Kidney (tissue), 14 donors: ENCODE measurements around the gene RPS6KA3. TPM values are rescaled to one million over a fixed set of nuclear protein-coding genes. Genes with fewer than 3 reads are reported as not detected.

Experiments used
- DNase-seq, 5 donors: peaks; one replicate each; pipeline ENCODE4 v3.0.0-alpha.2; 2013 to 2020
- FAIRE-seq: peaks from 2 replicates; lab custom pipeline; 2012; peaks lifted over from hg19 to GRCh38; lab: Jason Lieb, UNC
- H3K27ac ChIP-seq, 2 donors: one replicate each; pipeline ENCODE4 v1.7.0; 2013; ENCODE audit warnings: low read depth in 2 of 2, low read length in 2 of 2, inconsistent platforms in 1 of 2
- H3K27me3 ChIP-seq: one replicate; pipeline ENCODE4 v1.7.1; 2013; ENCODE audit warnings: low read length, inconsistent platforms; ENCODE audit not compliant: control insufficient read depth, insufficient read depth
- H3K36me3 ChIP-seq, 3 donors: one replicate each; pipeline versions ENCODE4 v1.7.0 to v1.7.1; 2013; ENCODE audit warnings: low read length in 3 of 3, control low read depth in 1 of 3, inconsistent platforms in 1 of 3; ENCODE audit not compliant: insufficient read depth in 3 of 3, control insufficient read depth in 2 of 3
- H3K4me1 ChIP-seq, 3 donors: one replicate each; pipeline versions ENCODE4 v1.7.0 to v1.7.1; 2013; ENCODE audit warnings: low read length in 3 of 3, inconsistent platforms in 1 of 3, low read depth in 1 of 3; ENCODE audit not compliant: control insufficient read depth in 2 of 3, insufficient read depth in 2 of 3
- H3K4me3 ChIP-seq, 3 donors: one replicate each; pipeline versions ENCODE4 v1.7.0 to v1.8.1; 2013; ENCODE audit warnings: low read length in 3 of 3, control low read depth in 1 of 3, inconsistent platforms in 1 of 3
- H3K9ac ChIP-seq, 3 donors: one replicate each; pipeline versions ENCODE4 v1.7.0 to v1.7.1; 2013; ENCODE audit warnings: low read length in 3 of 3, control low read depth in 1 of 3, inconsistent platforms in 1 of 3
- H3K9me3 ChIP-seq, 3 donors: one replicate each; pipeline versions ENCODE4 v1.7.0 to v1.7.1; 2013; ENCODE audit warnings: low read length in 3 of 3, control low read depth in 1 of 3, inconsistent platforms in 1 of 3; ENCODE audit not compliant: control insufficient read depth in 2 of 3, insufficient read depth in 1 of 3
- intact Hi-C: fragments of 100-400 bp; cut with DNase I; formaldehyde crosslinking; loops from one replicate; pipeline ENCODE4 v1.11.1; 2022
- polyA plus RNA-seq: library from polyadenylated mRNA; stranded (reverse); fragments of 350-450 nt; fragmentation: Illumina TruSeq; extraction: RNeasy Lipid Tissue Mini Kit (QIAGEN cat#74804); gene quantifications from one replicate; pipeline ENCODE4 v1.2.3, GENCODE V29; 2014; ENCODE audit warnings: low read depth, low replicate concordance; ENCODE audit not compliant: insufficient read depth
- total RNA-seq: library from RNA; stranded (reverse); fragmentation: NEBNext Ultra II Directional; extraction: Animal tissue kit (Norgen Biotek cat#: 25700); gene quantifications from one replicate; pipeline ENCODE4 v1.2.1, GENCODE V29; 2021
- TF ChIP-seq, protein P1 (sequence below): IDR thresholded peaks from 3 replicates; pipeline ENCODE4 v1.5.1; 2012; ENCODE audit warnings: mild to moderate bottlenecking, moderate library complexity, borderline replicate concordance; ENCODE audit not compliant: insufficient read depth; ENCODE audit errors: extremely low read depth
- donor health status: control.
- donor health status: control.
- donor health status: control.
- donor health status: control.
- donor health status: control.
- donor health status: DM: yes; HTN: yes; CAD: no.
- donor health status: Normal renal cell carcinoma (clear cell type).

Gene RPS6KA3
- total and polyA plus RNA-seq, 2 donors from 2014 or later = 9.9 to 42.8 TPM

- TF ChIP-seq, protein P1, sequence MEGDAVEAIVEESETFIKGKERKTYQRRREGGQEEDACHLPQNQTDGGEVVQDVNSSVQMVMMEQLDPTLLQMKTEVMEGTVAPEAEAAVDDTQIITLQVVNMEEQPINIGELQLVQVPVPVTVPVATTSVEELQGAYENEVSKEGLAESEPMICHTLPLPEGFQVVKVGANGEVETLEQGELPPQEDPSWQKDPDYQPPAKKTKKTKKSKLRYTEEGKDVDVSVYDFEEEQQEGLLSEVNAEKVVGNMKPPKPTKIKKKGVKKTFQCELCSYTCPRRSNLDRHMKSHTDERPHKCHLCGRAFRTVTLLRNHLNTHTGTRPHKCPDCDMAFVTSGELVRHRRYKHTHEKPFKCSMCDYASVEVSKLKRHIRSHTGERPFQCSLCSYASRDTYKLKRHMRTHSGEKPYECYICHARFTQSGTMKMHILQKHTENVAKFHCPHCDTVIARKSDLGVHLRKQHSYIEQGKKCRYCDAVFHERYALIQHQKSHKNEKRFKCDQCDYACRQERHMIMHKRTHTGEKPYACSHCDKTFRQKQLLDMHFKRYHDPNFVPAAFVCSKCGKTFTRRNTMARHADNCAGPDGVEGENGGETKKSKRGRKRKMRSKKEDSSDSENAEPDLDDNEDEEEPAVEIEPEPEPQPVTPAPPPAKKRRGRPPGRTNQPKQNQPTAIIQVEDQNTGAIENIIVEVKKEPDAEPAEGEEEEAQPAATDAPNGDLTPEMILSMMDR = no peak
- H3K4me1 ChIP-seq = no peaks in the 10 kb centered on the region
- no peak overlapping the region for H3K4me3 ChIP-seq
- DNase-seq (no peak), FAIRE-seq (no peak)
- H3K9me3 ChIP-seq = no peaks in the 10 kb centered on the region
- intact Hi-C loops = no loop called here
- no peaks in the 10 kb centered on the region for H3K36me3 ChIP-seq
- no peak overlapping the region for H3K27ac ChIP-seq
- H3K27me3 ChIP-seq = peaks cover 5% of the 10 kb centered on the region
- no peak overlapping the region for H3K9ac ChIP-seq
These were observed 5.0 kb upstream of the RPS6KA3 start for GRCh38 chrX:20271730-20272129.

DNA sequence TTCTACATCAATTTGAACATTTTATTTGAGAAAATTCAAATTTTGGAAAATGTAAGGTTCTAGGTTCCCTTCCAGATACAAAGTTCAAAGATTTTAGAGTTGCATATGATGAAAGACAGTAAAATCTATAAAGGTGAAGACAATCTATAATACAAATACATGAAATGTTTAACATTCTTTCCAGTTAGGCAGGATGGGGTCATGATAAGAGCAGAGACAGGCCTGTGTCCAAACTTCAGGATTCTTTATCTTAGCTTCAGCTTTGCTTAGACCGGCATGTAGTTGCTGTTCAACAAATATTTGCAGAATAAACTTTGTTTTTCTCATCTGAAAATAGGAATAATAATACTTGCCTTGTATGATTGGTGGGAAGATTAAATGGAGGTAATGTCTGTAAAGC, 4.5 kb upstream of the RPS6KA3 start:
- no peaks in the 10 kb centered on the region for H3K4me1 ChIP-seq
- peaks cover 5% of the 10 kb centered on the region for H3K27me3 ChIP-seq
- no peak overlapping the region for H3K27ac ChIP-seq
- no peaks in the 10 kb centered on the region for H3K9me3 ChIP-seq
- intact Hi-C loops = no loop called here
- H3K9ac ChIP-seq = no peak overlapping the region
- DNase-seq (no peak), FAIRE-seq (no peak)
- H3K4me3 ChIP-seq = no peak overlapping the region
- no peaks in the 10 kb centered on the region for H3K36me3 ChIP-seq
- TF ChIP-seq, protein P1 = no peak

DNA sequence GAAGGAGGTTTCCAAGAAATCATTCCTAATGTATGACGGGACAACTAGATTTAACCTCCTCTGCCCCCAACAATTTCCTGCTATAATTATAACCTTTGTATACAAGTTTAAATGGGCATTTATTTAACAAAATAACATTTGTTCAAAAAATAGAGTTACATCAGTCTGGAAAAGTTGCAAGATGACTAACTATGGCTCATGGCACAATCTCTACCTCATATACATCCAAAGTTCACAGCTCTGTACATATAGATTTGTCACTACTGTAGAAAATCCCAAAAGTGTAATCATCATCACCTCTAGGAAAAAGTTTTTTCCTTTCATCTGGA, 3.8 kb upstream of the RPS6KA3 start:
- DNase-seq = no peak
- H3K27me3 ChIP-seq = peaks cover 5% of the 10 kb centered on the region
- H3K36me3 ChIP-seq = no peaks in the 10 kb centered on the region
- H3K9me3 ChIP-seq = no peaks in the 10 kb centered on the region
- H3K4me3 ChIP-seq = no peak overlapping the region
- intact Hi-C loops = no loop called here
- no peak overlapping the region for H3K27ac ChIP-seq
- TF ChIP-seq, protein P1 = no peak
- H3K9ac ChIP-seq = no peak overlapping the region
- FAIRE-seq = no peak
- H3K4me1 ChIP-seq = no peaks in the 10 kb centered on the region

DNA sequence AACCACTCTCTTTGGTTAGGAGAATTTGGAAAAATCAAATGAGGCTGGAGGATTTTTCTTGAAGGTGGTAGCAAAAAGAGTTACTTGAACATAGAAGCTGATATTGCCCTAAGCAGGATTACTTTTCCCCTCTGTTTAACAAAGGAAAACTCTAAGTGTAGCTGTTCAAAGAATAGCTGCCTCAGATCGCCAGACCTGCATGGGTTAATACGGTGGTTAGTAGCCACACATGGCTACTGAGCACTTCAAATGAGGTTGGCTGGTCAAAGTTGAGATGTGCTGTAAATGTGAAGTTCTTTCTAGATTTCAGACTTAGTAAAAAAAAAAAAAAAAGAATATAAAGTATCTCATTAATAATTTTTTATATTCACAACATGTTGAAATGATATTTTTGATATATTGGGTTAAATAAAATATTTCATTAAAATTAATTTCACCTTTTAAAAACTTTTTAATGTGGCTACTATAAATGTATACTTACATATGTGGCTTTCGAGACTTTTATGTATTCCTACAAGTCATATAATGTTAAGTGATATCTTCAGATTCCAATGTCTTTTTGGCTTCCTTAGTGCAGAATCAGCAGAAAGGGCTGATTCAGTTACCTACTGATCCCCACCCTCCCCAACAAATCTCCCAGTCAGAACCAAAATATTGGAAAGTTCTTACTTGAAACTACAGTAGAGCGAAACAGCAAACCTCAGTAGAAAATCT, 3.3 kb upstream of the RPS6KA3 start:
- Histone ChIP-seq H3K4me1 (no peaks in the 10 kb centered on the region), H3K9me3 (no peaks in the 10 kb centered on the region), H3K27ac (no peak overlapping the region), H3K27me3 (peaks cover 5% of the 10 kb centered on the region), H3K4me3 (no peak overlapping the region), H3K9ac (no peak overlapping the region), H3K36me3 (no peaks in the 10 kb centered on the region)
- intact Hi-C loops = no loop called here
- FAIRE-seq (peak; percentile 94), DNase-seq (no peak)
- TF ChIP-seq, protein P1 = no peak
